ENCODE measurements around the gene CES4A.
"Not testable (repeated sequence)": the region's sequence is repeated elsewhere in the genome, so short reads cannot be mapped to it uniquely, and the experiment has no call there.

CES4A gene

DNA sequence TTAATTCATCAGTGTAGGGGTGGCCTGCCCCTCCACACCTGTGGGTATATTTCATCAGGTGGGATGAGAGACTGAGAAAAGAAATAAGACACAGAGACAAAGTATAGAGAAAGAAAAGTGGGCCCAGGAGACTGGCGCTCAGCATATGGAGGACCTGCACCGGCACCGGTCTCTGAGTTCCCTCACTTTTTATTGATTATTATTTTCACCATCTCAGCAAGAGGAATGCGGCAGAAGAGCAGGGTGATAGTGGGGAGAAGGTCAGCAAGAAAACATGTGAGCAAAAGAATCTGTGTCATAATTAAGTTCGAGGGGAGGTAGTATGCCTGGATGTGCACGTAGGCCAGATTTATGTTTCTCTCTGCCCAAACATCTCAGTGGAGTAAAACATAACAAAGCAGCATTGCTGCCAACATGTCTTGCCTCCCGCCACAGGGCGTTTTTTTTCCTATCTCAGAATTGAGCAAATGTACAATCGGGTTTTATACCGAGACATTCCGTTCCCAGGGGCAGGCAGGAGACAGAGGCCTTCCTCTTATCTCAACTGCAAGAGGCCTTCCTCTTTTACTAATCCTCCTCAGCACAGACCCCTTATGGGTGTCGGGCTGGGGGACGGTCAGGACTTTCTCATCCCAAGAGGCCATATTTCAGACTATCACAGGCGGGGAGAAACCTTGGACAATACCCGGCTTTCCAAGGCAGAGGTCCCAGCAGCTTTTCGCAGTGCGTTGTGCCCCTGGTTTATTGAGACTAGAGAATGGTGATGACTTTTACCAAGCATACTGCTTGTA, 32.8 kb upstream of the CES4A start:
- DNase-seq (ENCODE audit: low read depth in 2 of 3, low spot score in 1 of 3) = not testable (repeated sequence)

DNA sequence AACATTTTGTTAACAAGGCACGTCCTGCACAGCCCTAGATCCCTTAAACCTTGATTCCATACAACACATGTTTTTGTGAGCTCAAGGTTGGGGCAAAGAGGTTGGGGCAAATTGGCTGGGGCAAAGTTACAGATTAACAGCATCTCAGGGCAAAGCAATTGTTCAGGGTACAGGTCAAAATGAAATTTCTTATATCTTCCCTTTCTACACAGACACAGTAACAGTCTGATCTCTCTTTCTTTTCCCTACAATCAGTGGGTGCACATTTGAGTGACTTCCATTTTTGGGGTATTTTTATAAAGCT, 32.3 kb upstream of the CES4A start:
- DNase-seq (ENCODE audit: low read depth in 2 of 3, low spot score in 1 of 3) = not testable (repeated sequence)

DNA sequence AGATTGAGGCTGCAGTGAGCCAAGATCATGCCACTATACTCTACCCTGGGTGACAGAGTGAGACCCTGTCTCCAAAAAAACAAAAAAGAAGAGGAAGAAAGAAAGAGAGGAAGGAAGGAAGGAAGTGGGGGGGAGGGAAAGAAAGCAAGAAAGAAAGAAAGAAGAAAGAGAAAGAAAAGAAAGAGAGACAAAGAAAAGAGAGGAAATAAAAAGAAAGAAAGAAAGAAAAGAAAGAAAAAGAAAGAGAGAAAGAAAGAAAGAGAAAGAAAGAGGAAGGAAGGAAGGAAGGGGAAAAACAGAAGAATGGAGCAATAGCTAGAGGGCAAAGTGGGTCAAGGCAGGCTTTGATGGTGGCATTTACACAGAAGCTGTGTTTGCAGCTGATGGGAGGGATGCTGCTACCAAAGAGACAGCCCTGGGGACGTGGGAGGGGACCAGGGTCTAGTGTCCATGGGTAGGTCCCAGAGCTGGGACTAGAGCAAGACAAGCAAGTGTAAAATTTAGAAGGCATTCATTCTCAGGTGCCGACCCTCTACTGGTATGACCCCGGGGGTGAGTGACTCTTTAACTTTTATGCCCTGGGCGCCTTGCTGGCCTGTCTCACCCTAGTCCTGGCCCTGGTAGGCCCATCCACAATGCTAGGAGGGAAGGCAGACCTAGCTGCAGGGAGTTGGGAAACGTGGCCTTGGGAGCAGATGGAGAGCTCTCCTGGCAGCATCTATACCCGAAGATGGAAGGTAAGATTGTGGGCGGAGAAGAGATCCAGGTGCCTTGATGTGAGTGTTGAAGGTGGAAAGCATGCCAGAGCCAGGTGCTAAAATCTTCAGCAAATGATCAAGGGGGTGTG, 29.3 kb upstream of the CES4A start:
- no peak for DNase-seq (ENCODE audit: low read depth in 2 of 3, low spot score in 1 of 3)

DNA sequence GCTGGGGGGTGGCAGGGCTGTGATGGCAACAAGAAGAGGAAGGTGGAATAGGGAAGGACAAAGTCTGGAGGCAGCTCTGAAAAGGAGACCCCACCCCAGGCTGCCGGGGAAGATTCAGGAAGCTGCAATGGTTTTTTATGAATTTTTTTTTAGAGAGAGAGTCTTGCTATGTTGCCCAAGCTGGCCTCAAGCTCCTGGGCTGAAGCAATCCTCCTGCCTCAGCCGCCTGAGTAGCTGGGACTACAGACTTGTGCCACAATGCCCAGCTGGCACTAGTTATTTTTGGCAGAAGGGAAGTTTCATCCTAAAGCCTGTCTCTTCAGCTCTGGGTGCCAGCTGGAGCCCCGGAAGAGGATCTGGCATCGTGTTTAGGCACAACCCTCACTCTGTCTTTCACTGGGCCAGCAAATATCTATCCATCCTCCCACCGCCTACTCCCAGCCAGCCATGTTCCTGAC, 28.7 kb upstream of the CES4A start:
- no peak for DNase-seq (ENCODE audit: low read depth in 2 of 3, low spot score in 1 of 3)

DNA sequence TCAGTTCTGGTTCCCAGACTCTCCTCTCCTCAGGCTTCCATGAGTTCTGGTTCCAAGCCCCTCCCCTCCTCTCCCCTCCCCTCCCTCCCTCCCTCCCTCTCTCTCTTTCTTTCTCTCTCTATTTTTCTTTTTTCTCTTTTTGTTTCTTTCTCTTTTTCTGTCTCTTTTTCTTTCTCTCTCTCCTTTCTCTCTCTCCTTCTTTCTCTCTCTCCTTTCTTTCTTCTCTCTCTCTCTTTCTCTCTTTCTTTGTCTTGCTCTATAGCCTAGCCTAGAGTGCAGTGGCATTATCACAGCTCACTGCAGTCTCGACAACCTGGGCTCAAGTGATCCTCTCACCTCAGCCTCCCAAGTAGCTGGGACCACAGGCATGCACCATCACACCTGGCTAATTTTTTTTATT, 28.1 kb upstream of the CES4A start:
- DNase-seq (ENCODE audit: low read depth in 2 of 3, low spot score in 1 of 3) = no peak

DNA sequence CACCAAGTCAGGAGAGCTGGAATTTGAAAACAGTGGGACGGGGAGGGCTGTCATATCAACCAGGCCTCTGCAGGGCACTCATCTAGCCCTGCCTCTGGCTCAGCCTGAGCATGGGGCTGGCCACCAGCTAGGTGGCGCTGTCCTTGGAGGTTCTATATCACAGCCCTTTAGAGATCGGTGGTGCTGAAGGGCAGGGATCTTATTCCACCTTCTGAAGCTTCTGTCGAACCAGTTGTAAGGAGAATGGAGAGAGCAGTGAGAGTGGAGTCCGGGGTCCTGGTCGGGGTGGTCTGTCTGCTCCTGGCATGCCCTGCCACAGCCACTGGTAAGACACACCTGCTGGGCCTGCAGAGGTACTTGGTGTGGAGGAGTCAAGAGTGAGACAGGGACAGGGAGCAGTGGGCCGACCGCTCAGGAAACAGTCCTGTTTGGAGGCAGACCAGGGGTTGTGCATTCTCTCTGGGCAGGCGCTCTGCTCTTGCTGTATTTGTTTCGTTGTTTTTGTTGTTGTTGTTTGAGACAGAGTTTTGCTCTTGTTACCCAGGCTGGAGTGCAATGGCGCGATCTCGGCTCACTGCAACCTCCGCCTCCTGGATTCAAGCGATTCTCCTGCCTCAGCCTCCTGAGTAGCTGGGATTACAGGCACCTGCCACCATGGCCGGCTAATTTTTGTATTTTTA, 27.2 kb upstream of the CES4A start, which contains the start of gene CES3:
TSS of gene CES3 (plus strand) at position 202 of the 680 bp plus-strand sequence. CDS start at position 244, 42 bp downstream.
- DNase-seq (ENCODE audit: low read depth in 2 of 3, low spot score in 1 of 3) = peak; percentile 64 to 69 (median 65)

DNA sequence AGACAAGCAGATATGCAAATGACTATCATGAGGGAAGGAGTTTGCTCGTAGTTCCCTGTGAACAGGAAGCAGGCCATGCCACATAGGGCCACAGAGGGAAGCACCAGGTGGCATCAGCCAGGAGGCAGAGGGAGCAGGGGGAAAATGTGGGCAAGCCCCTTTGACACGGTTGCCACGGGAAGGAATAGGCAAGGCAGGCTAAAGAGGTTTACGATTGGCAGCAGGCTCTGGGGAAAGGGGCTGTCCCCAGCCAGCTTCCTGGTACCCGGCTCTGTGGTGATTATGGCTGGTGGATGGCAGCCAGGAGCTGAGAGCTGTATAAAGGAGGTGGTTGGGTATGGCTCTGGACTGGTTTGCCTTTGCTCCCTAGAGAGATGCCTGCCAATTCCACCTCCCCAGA, 26.5 kb upstream of the CES4A start:
- no peak for DNase-seq (ENCODE audit: low read depth in 2 of 3, low spot score in 1 of 3)

DNA sequence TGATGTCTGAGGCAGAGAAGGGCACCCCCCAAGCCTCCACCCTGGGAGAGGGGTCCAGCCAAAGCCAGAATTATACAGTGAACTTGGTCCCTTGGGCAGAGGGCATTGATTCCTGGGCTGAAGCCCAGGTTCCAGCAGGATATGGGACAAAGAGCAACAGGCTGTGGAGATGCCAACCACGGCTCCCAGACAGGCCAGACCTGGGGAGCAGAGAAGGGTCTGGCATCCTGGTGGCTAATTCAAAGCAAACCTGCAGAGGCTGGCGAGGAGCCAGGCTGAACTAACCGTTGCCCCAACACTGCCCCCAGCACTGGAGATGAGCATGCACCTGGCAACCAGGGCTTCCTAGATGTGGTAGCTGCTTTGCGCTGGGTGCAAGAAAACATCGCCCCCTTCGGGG, 24.3 kb upstream of the CES4A start:
- no peak for DNase-seq (ENCODE audit: low read depth in 2 of 3, low spot score in 1 of 3)

DNA sequence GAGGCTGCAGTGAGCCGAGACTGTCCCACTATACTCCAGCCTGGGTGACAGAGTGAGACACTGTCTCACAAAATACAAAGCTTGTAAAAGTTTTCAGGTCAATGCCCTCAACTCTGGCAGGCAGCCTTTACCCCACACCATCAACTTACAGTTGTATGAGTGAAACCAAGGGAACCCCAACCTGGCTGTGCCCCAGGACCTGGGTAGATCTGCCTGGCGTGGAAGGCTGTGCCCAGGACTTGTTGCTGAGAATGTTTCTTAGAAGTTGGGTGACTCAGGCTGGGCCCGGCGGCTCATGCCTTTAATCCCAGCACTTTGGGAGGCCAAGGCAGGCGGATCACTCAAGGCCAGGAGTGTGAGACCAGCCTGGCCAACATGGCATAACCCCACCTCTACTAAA, 19.5 kb upstream of the CES4A start:
- no peak for DNase-seq (ENCODE audit: low read depth in 2 of 3, low spot score in 1 of 3)

DNA sequence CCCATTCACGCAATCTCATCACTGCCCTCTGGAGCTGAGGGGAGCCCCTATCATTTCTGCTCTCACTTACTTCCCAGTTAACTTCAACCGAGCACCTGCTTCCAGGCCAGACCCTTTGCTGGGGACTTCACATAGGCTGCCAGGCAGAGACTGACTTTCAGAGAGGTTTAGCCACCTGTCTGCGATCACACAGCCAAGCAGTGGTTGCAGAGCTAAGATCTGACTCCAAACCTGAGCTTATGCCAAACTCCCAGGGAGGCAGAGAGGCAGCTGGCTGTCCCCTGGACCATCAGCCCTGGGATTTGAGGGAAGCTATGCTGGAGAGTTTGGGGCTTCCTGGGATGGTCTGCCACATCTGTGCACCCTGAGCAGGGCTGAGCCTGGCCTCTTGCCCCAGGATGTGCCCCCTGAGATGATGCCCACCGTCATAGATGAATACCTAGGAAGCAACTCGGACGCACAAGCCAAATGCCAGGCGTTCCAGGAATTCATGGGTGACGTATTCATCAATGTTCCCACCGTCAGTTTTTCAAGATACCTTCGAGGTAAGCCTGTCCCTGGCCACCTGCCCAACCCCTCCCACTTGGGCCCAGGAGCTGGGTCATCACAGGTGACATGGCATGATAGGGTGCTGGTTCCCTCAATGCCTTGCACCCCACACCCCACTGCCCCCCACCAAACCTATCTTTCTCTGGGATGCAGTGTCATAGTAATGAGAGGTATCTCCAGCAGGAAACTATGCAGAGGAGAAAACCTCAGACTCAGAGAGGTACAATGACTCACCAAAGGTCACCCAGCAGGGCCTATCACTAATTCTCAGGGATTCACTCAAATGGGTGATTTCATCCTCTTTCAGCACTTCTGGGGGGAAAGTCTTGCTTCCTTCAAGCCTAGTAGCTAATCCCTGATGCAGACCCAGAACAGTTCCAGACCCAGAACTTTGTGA, 17.3 kb upstream of the CES4A start:
- no peak for DNase-seq (ENCODE audit: low read depth in 2 of 3, low spot score in 1 of 3)

DNA sequence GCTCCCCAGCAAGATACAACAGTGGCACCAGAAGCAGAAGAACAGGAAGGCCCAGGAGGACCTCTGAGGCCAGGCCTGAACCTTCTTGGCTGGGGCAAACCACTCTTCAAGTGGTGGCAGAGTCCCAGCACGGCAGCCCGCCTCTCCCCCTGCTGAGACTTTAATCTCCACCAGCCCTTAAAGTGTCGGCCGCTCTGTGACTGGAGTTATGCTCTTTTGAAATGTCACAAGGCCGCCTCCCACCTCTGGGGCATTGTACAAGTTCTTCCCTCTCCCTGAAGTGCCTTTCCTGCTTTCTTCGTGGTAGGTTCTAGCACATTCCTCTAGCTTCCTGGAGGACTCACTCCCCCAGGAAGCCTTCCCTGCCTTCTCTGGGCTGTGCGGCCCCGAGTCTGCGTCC, 15.4 kb upstream of the CES4A start:
- DNase-seq (ENCODE audit: low read depth in 2 of 3, low spot score in 1 of 3) = no peak

DNA sequence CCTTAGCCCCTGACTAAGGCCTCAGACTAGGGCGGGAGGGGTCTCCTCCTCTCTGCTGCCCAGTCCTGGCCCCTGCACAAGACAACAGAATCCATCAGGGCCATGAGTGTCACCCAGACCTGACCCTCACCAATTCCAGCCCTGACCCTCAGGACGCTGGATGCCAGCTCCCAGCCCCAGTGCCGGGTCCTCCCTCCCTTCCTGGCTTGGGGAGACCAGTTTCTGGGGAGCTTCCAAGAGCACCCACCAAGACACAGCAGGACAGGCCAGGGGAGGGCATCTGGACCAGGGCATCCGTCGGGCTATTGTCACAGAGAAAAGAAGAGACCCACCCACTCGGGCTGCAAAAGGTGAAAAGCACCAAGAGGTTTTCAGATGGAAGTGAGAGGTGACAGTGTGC, 14.7 kb upstream of the CES4A start:
- no peak for DNase-seq (ENCODE audit: low read depth in 2 of 3, low spot score in 1 of 3)

DNA sequence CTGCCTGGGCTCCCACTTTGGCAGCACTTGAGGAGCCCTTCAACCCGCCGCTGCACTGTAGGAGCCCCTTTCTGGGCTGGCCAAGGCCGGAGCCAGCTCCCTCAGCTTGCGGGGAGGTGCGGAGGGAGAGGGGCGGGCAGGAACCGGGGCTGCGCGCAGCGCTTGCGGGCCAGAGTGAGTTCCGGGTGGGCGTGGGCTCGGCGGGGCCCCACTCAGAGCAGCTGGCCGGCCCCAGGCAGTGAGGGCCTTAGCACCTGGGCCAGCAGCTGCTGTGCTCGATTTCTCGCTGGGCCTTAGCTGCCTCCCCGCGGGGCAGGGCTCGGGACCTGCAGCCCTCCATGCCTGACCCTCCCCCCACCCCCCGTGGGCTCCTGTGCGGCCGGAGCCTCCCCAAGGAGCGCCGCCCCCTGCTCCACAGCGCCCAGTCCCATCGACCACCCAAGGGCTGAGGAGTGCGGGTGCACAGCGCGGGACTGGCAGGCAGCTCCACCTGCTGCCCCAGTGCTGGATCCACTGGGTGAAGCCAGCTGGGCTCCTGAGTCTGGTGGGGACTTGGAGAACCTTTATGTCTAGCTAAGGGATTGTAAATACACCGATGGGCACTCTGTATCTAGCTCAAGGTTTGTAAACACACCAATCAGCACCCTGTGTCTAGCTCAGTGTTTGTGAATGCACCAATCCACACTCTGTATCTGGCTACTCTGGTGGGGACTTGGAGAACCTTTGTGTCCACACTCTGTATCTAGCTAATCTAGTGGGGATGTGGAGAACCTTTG, 14.0 kb upstream of the CES4A start:
- DNase-seq (ENCODE audit: low read depth in 2 of 3, low spot score in 1 of 3) = not testable (repeated sequence)

DNA sequence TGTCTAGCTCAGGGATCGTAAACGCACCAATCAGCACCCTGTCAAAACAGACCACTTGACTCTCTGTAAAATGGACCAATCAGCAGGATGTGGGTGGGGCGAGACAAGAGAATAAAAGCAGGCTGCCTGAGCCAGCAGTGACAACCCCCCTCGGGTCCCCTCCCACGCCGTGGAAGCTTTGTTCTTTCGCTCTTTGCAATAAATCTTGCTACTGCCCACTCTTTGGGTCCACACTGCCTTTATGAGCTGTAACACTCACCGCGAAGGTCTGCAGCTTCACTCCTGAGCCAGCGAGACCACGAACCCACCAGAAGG, 13.5 kb upstream of the CES4A start:
- peak; percentile 37 to 55 (median 51) for DNase-seq (ENCODE audit: low read depth in 2 of 3, low spot score in 1 of 3)

DNA sequence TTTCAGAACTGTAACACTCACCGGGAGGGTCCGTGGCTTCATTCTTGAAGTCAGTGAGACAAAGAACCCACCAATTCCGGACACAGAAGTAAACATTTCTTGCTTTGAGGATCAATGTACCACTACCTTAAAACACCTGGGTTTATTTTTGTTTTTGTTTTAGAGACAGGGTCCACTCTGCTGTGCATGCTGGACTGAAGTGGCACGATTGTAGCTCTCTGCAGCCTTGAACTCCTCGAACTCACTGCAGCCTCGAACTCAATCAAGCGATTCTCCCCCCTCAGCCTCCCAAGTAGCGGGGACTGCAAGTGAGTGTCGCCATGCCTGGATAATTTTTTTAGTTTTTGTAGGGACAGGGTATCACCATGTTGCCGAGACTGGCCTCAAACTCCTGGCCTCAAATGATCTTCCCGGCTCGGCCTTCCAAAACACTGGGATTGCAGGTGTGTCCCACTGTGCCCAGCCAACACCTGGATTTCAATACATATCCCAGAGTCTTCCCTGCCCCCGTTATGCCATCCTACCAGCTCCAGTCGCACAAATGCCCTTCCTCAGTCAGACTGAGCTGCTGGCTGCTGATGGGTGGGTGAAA, 13.0 kb upstream of the CES4A start:
- DNase-seq (ENCODE audit: low read depth in 2 of 3, low spot score in 1 of 3) = no peak

DNA sequence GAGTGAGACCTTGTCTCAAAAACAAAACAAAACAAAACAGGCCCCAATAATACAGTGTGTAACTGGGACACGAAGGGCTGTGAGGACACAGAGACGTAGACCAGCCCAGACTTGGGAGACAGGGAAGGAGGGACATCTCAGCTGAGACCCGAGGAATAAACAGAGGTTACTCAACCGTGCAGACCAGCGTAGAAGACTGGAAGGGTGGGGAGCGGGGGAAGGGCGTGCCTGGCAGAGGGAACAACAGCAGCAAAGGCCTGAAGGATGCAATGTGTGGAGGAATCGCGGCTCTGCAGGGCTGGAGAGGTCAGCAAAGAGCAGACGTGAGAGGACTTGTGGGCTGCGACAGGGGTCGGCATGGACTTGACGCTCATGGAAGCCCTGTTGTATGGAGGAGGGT, 11.6 kb upstream of the CES4A start:
- no peak for DNase-seq (ENCODE audit: low read depth in 2 of 3, low spot score in 1 of 3)

DNA sequence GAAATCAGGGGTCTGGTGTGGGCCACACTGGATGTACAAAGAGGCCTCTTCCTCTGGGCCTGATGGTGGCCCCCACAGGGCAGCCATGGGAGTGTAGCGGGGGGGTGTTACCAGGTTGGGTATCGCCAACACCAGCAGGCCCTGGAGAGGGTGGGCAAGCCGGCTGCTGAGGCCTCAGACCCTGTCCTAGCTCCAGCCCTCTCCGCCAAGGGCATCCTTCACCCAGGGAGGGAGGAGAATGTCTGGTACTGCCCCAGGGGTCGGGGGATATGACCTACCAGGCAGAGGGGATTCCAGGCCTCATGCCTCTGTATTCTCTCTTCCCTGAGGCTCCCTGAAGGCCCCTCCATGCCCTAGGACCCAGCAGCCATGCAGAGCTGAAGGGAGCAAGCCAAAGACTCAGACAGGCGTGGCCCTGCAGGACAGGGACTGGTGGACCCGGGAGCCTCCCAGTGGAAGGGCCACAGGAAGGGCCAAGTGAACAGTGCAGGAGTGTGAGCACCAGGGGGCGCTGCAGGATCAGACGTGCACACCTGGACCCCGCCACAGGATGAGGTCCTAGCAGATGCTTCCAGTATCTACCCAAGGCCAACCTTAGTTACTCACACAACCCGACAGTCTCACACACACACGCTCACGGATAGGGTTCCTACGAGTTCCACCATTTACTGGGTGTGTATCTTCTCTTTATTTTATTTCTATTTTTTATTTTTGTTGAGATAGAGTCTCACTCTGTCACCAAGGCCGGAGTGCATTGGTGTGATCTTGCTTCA, 10.9 kb upstream of the CES4A start:
- peak; percentile 86 to 93 (median 89) for DNase-seq (ENCODE audit: low read depth in 2 of 3, low spot score in 1 of 3)

DNA sequence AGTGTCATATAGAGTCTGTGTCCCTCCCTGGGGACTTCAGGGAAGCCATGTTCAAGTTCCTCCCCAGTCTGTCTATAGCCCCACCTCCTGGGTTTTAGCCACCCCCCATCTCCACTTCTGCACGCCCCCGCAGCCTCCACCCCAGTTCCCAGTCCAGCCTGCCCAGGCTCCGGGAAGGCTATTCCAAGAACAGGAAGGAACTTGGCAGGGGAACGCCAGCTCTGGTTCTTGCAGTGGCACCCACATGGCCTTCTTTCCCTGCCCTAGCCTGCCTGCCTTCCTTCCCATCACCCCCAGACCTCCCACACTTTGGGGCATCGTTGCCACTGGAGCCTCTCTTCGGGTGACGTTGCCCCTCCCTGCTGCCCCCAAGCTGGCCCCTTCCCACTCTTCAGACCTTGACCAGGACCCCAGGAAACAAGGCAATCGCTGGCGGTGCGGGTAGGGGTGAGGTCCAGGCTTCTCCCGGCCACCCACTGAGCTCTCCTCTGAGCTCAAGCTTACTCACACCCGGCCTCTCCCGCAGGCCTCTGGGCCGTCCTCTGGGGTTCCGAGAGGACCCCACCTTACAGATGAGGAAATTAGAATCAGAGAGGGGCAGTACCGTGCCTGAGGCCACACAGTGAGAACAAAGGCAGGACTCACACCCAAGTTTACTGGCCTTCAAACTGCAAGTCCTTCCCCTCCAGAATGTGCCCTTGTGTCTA, 9.2 kb upstream of the CES4A start:
- DNase-seq (ENCODE audit: low read depth in 2 of 3, low spot score in 1 of 3) = no peak

Measured in stimulated activated CD4-positive, alpha-beta T cell treated with anti-CD3 and anti-CD28 coated beads, Interleukin-12 subunit alpha, Interleukin-12 subunit beta, amount 100 ng/mL, for 48 hours (primary cell).